Lower lobe of right lung (tissue), 2 donors: ENCODE results near the gene PTPRU. TPM values are rescaled to one million over a fixed set of nuclear protein-coding genes. Genes with fewer than 3 reads are reported as not detected.
"Not testable (repeated sequence)": the region's sequence is repeated elsewhere in the genome, so short reads cannot be mapped to it uniquely, and the experiment has no call there.

ENCODE experiments used
- ATAC-seq, 2 donors: fragments of 200-7000 bp; cut with Tn5 transposase; one replicate each; pipeline ENCODE4 v1.9.1; 2020 to 2022; ENCODE audit warnings: mild to moderate bottlenecking in 2 of 2, moderate library complexity in 2 of 2
- DNase-seq: peaks from one replicate; pipeline ENCODE4 v3.0.0-alpha.2; 2020
- H3K27ac ChIP-seq: fragments of 200-600 bp; one replicate; pipeline ENCODE4 v1.8.0; 2022
- H3K27me3 ChIP-seq: fragments of 200-600 bp; one replicate; pipeline ENCODE4 v1.8.0; 2022; ENCODE audit warnings: low read depth
- H3K36me3 ChIP-seq: fragments of 200-600 bp; one replicate; pipeline ENCODE4 v1.8.0; 2022; ENCODE audit warnings: mild to moderate bottlenecking
- H3K4me1 ChIP-seq: fragments of 200-600 bp; one replicate; pipeline ENCODE4 v1.8.0; 2022
- H3K4me3 ChIP-seq: fragments of 200-600 bp; one replicate; pipeline ENCODE4 v1.8.0; 2022; ENCODE audit warnings: mild to moderate bottlenecking
- H3K9me3 ChIP-seq: fragments of 200-600 bp; one replicate; pipeline ENCODE4 v1.8.0; 2022
- CTCF ChIP-seq: fragments of 200-600 bp; IDR thresholded peaks from one replicate; pipeline ENCODE4 v1.8.0; 2022; ENCODE audit warnings: antibody characterized with exemption, mild to moderate bottlenecking
- intact Hi-C: fragments of 100-400 bp; cut with DNase I; formaldehyde crosslinking; loops from one replicate; pipeline ENCODE4 v1.11.0; 2022
- total RNA-seq: library from RNA; stranded (reverse); fragmentation: NEBNext Ultra II Directional; extraction: Animal tissue kit (Norgen Biotek cat#: 25700); gene quantifications from one replicate; pipeline ENCODE4 v1.2.1, GENCODE V29; 2021
- donor health status: DM: no; HTN: yes; CAD: no; lungs with severe emphysema.

PTPRU gene
- total RNA-seq, 1 donor from 2014 or later, result 35.1 TPM

- Histone ChIP-seq H3K36me3 (peaks cover 31% of the 10 kb centered on the region), H3K4me1 (no peaks in the 10 kb centered on the region), H3K4me3 (no peak overlapping the region), H3K27me3 (no peaks in the 10 kb centered on the region), H3K27ac (no peak overlapping the region), H3K9me3 (no peaks in the 10 kb centered on the region)
- no peak for TF ChIP-seq CTCF
- intact Hi-C loops, result no loop called here
- ATAC-seq, result no peak
- DNase-seq, result no peak
These were observed 63.1 kb downstream of the PTPRU start for GRCh38 chr1:29299446-29299845.

- H3K36me3 ChIP-seq, result peaks cover 54% of the 10 kb centered on the region
These were observed 65.4 kb downstream of the PTPRU start for GRCh38 chr1:29301732-29302131.

GRCh38 chr1:29303201-29304024 is 67.1 kb downstream of the PTPRU start:
- no peak for DNase-seq
- peak in 1 of 2 donors; percentile 15 for ATAC-seq
- Histone ChIP-seq H3K4me3 (no peak overlapping the region), H3K27me3 (no peaks in the 10 kb centered on the region), H3K36me3 (peaks cover 55% of the 10 kb centered on the region), H3K4me1 (no peaks in the 10 kb centered on the region), H3K27ac (no peak overlapping the region), H3K9me3 (no peaks in the 10 kb centered on the region)
- intact Hi-C loops, result no loop called here
- TF ChIP-seq CTCF, result no peak

More at GRCh38 chr1:29301732-29302131, 65.4 kb downstream of the PTPRU start:
- H3K9me3 ChIP-seq, H3K4me1 ChIP-seq, H3K27ac ChIP-seq, H3K27me3 ChIP-seq, intact Hi-C loops, DNase-seq, H3K4me3 ChIP-seq, ATAC-seq: not testable (repeated sequence)

GRCh38 chr1:29304025-29304684 is 67.8 kb downstream of the PTPRU start:
- Histone ChIP-seq H3K36me3 (peaks cover 54% of the 10 kb centered on the region), H3K4me1 (no peaks in the 10 kb centered on the region), H3K27me3 (no peaks in the 10 kb centered on the region), H3K27ac (no peak overlapping the region), H3K9me3 (no peaks in the 10 kb centered on the region), H3K4me3 (no peak overlapping the region)
- no peak for ATAC-seq
- intact Hi-C loops, result no loop called here
- TF ChIP-seq CTCF, result no peak
- no peak for DNase-seq

GRCh38 chr1:29305943-29306342 is 69.6 kb downstream of the PTPRU start:
- no peak for DNase-seq
- H3K36me3 ChIP-seq, result peaks cover 43% of the 10 kb centered on the region
- ATAC-seq, result no peak
- no peaks in the 10 kb centered on the region for H3K9me3 ChIP-seq
- no peak overlapping the region for H3K4me3 ChIP-seq
- no peak for TF ChIP-seq CTCF
- intact Hi-C loops, result no loop called here
- no peak overlapping the region for H3K27ac ChIP-seq
- no peaks in the 10 kb centered on the region for H3K27me3 ChIP-seq
- no peaks in the 10 kb centered on the region for H3K4me1 ChIP-seq
